ENCODE results near the gene ZNF664.

DNA sequence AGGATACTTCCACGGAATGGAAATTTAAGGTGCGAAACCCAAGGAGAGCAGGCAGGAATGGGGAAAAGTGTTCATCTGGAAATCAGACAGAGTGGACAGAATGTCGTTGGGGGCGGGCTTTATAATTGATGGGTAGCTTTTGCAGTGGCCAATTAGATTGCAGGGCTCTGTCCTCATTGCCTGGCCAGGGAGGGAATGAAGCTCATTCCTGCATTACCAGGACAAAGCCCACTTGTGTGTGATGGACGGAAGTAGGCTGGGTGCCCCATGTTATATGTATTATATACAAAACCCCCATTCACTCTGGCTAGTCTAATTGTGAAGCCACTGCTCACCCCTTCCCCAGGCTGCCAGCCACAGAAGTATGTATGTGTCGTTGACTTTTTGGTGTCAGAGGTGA lies 23.6 kb downstream of the ZNF664 start:
- TF ChIP-seq POLR2A (IDR thresholded peaks at IDR 0.05; ENCODE audit: low read depth, low read length) = no peak
- TF ChIP-seq, protein P1, sequence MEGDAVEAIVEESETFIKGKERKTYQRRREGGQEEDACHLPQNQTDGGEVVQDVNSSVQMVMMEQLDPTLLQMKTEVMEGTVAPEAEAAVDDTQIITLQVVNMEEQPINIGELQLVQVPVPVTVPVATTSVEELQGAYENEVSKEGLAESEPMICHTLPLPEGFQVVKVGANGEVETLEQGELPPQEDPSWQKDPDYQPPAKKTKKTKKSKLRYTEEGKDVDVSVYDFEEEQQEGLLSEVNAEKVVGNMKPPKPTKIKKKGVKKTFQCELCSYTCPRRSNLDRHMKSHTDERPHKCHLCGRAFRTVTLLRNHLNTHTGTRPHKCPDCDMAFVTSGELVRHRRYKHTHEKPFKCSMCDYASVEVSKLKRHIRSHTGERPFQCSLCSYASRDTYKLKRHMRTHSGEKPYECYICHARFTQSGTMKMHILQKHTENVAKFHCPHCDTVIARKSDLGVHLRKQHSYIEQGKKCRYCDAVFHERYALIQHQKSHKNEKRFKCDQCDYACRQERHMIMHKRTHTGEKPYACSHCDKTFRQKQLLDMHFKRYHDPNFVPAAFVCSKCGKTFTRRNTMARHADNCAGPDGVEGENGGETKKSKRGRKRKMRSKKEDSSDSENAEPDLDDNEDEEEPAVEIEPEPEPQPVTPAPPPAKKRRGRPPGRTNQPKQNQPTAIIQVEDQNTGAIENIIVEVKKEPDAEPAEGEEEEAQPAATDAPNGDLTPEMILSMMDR (conservative IDR thresholded peaks at IDR 0.05; ENCODE audit: low read depth, low read length) = no peak
- no peak for TF ChIP-seq CEBPB (IDR thresholded peaks at IDR 0.05; ENCODE audit: low read depth, low read length)
- no peak for TF ChIP-seq FOS (IDR thresholded peaks at IDR 0.05; ENCODE audit: low read depth, low read length)
- TF ChIP-seq MAZ (IDR thresholded peaks at IDR 0.05; ENCODE audit: borderline replicate concordance, low read depth, low read length) = no peak
- TF ChIP-seq, protein P2, sequence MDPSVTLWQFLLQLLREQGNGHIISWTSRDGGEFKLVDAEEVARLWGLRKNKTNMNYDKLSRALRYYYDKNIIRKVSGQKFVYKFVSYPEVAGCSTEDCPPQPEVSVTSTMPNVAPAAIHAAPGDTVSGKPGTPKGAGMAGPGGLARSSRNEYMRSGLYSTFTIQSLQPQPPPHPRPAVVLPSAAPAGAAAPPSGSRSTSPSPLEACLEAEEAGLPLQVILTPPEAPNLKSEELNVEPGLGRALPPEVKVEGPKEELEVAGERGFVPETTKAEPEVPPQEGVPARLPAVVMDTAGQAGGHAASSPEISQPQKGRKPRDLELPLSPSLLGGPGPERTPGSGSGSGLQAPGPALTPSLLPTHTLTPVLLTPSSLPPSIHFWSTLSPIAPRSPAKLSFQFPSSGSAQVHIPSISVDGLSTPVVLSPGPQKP (IDR thresholded peaks at IDR 0.05; ENCODE audit: borderline replicate concordance, low read depth, low read length) = no peak
- TF ChIP-seq MXI1 (IDR thresholded peaks at IDR 0.05; ENCODE audit: borderline replicate concordance, low read depth, low read length) = no peak
- TF ChIP-seq RFX5 (IDR thresholded peaks at IDR 0.05; ENCODE audit: low read depth, low read length) = no peak
- TF ChIP-seq MAFK (IDR thresholded peaks at IDR 0.05; ENCODE audit: low read depth, low read length) = no peak
- no peak for TF ChIP-seq RCOR1 (IDR thresholded peaks at IDR 0.05; ENCODE audit: insufficient replicate concordance, low read length)

All from IMR-90 (cell line).